Common myeloid progenitor, CD34-positive (primary cell): ENCODE measurements around the gene HES6.

ENCODE experiments used
- CTCF ChIA-PET: fragments of 350-600 bp; sonication (Branson Sonifier 250); formaldehyde crosslinking; loops from one replicate; lab custom pipeline; 2021; ENCODE audit warnings: antibody characterized with exemption; lab: Charles Lee
- POLR2A ChIA-PET: fragments of 350-600 bp; sonication (Branson Sonifier 250); formaldehyde crosslinking; loops from one replicate; lab custom pipeline; 2021; ENCODE audit warnings: antibody characterized with exemption; lab: Charles Lee
- DNase-seq, 3 donors: peaks; one replicate each; pipeline versions ENCODE4 v3.0.0 to v3.0.0-alpha.2; 2013
- H3K27ac ChIP-seq, 2 experiments: 1 replicate in 1 of 2; 2 replicates in 1 of 2; pipeline ENCODE4 v1.7.0; 2013; ENCODE audit warnings: inconsistent platforms in 2 of 2, low read length in 2 of 2, mild to moderate bottlenecking in 2 of 2, low read depth in 1 of 2, moderate library complexity in 1 of 2; ENCODE audit not compliant: severe bottlenecking in 2 of 2, insufficient read depth in 1 of 2, poor library complexity in 1 of 2
- H3K27me3 ChIP-seq, 5 experiments: replicated peaks in 2 of 5; 1 replicate in 3 of 5; 2 replicates in 2 of 5; pipeline versions ENCODE4 v1.6.1 to v1.7.0; 2013; ENCODE audit warnings: low read length in 4 of 5, mild to moderate bottlenecking in 2 of 5, moderate library complexity in 2 of 5, inconsistent platforms in 1 of 5; ENCODE audit not compliant: insufficient read depth in 5 of 5, control insufficient read depth in 4 of 5
- H3K36me3 ChIP-seq, 4 experiments: 1 replicate in 2 of 4; 2 replicates in 2 of 4; pipeline versions ENCODE4 v1.6.1 to v1.7.0; 2013; ENCODE audit warnings: low read length in 3 of 4, control low read depth in 1 of 4, mild to moderate bottlenecking in 1 of 4; ENCODE audit not compliant: control insufficient read depth in 4 of 4, insufficient read depth in 4 of 4
- H3K4me1 ChIP-seq, 4 experiments: 1 replicate in 3 of 4; 2 replicates in 1 of 4; pipeline versions ENCODE4 v1.6.1 to v1.7.1; 2013; ENCODE audit warnings: low read length in 3 of 4, mild to moderate bottlenecking in 3 of 4, control low read depth in 1 of 4, inconsistent platforms in 1 of 4, moderate library complexity in 1 of 4; ENCODE audit not compliant: control insufficient read depth in 4 of 4, insufficient read depth in 4 of 4; ENCODE audit errors: control extremely low read depth in 1 of 4
- H3K4me3 ChIP-seq, 7 experiments: 1 replicate in 4 of 7; 2 replicates in 3 of 7; pipeline versions ENCODE4 v1.5.1 to v1.7.0; 2013; ENCODE audit warnings: mild to moderate bottlenecking in 7 of 7, low read length in 6 of 7, moderate library complexity in 6 of 7, inconsistent platforms in 2 of 7, low read depth in 2 of 7, control low read depth in 1 of 7; ENCODE audit not compliant: insufficient read depth in 4 of 7, control insufficient read depth in 1 of 7; ENCODE audit errors: extremely low read depth in 1 of 7
- H3K9me3 ChIP-seq, 5 experiments: 1 replicate in 4 of 5; 2 replicates in 1 of 5; pipeline versions ENCODE4 v1.6.1 to v1.7.1; 2013; ENCODE audit warnings: low read length in 4 of 5, mild to moderate bottlenecking in 2 of 5, inconsistent platforms in 1 of 5, low read depth in 1 of 5, moderate library complexity in 1 of 5; ENCODE audit not compliant: control insufficient read depth in 4 of 5, insufficient read depth in 2 of 5; ENCODE audit errors: control extremely low read depth in 1 of 5
- WGBS: methylation state at CpG from one replicate; pipeline ENCODE4 v1.1.5; 2013; ENCODE audit not compliant: insufficient coverage; 5-methylcytosine and 5-hydroxymethylcytosine counted together

Gene HES6

DNA sequence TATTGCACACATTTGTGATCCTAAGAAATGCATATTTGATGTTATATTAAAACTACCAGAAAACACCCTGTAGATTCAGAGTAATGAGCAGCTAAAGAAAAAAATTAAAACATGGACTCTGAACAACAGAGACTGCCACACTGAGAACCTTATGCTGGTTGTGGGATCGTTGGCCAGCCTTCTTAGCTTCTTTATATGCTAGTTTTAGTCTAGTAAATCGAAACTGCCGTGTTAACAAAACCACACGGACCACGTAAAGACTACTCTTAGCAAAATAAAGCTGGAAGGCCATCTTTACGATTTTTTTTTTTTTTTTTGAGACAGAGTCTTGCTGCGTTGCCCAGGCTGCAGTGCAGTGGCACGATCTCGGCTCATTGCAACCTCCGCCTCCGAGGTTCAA is 25.8 kb upstream of the HES6 start:
- ChIA-PET CTCF (interaction anchor here (0.7 to 4.2 kb wide), 5 partner anchors 13 to 408 kb away, joined by 3 to 15 read pairs (median 5); no protein-coding TSS in a partner anchor), POLR2A (no interaction called here)
- no peak for DNase-seq
- H3K9me3 ChIP-seq, result no peaks in the 10 kb centered on the region
- H3K36me3 ChIP-seq, result peaks cover 7 to 64% (median 51%) of the 10 kb centered on the region in 4 experiments
- 100% methylated on average over 1 of the region's 11 CpGs for WGBS
- H3K4me3 ChIP-seq, result no peak overlapping the region
- no peak overlapping the region for H3K27ac ChIP-seq
- no peaks in the 10 kb centered on the region for H3K27me3 ChIP-seq
- H3K4me1 ChIP-seq, result peaks cover 0 to 7% (median 6%) of the 10 kb centered on the region in 4 experiments

DNA sequence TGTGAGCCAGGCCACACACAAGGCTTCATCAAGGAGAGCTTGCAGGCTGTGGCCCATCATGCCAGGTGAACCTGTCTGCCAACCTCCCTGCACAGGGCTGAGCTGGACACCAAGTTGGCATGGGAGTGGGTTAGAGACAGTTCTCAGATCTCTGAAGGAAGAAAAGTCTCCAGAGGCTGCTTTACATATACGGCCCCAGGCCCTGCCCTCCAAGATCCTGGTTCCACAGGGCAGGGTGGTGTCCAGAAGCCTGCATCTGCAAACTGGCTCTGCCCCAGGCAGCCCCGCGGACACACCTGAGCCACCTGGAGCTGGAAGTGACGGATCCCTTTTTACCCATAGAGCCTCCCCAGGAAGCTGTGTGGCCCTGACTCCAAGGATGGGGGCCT is 24.2 kb upstream of the HES6 start:
- no peak overlapping the region for H3K4me3 ChIP-seq
- ChIA-PET POLR2A (no interaction called here), CTCF (interaction anchor here (0.7 to 4.2 kb wide), 16 partner anchors 8 to 407 kb away, joined by 3 to 19 read pairs (median 5); partner anchors contain the start of gene ERFE)
- H3K27me3 ChIP-seq, result no peaks in the 10 kb centered on the region
- peaks cover 0 to 7% (median 6%) of the 10 kb centered on the region in 4 experiments for H3K4me1 ChIP-seq
- H3K9me3 ChIP-seq, result no peaks in the 10 kb centered on the region
- 97% methylated on average over 3 of the region's 4 CpGs for WGBS
- H3K36me3 ChIP-seq, result peaks cover 7 to 63% (median 50%) of the 10 kb centered on the region in 4 experiments
- H3K27ac ChIP-seq, result no peak overlapping the region
- no peak for DNase-seq

DNA sequence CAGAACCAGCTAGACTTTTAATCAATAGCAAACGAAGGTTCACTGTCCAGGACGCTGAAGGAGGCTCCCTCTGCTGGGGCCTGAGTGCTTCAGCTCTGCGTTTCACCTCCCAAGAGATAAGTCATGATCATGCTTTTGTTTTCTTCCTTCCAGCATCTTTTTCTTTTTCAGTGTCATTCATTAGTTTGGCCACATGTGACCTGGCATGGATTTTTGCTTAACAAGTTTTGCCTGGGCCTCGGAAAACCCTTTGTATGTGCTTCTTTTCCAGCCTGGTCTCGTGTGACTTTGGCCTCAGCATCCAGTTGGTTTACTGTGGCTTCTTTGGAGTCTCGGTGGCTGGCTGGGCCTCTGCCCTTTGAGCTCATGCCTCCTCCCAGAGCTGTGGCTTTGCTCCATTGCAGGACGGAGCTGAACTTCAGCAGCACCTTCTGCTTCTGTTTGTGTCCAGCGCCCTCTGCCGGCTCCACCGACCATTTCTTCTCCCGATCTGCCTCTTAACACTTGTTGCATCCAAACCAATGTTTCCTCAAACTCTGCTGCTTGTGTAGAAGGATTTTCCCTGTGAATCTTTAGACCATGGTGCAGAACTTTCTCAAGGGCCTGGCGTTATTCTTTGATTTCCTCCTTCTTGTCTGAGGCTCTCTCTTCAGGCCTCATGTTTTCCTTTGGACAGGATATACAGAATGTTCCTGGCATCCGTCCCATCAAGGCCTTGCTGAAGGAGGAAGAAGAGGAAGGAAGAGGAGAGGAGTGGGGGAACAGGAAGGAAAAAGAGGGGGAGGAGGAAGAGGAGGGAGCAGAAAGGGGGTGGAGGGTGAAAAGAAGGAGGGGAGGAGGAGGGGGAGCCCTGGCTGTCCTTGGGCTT is 23.6 kb upstream of the HES6 start:
- DNase-seq, result peak; percentile 83 to 90 (median 86)
- H3K36me3 ChIP-seq, result peaks cover 7 to 64% (median 52%) of the 10 kb centered on the region in 4 experiments
- CTCF ChIA-PET, result interaction anchor here (0.5 to 4.2 kb wide), 21 partner anchors 8 to 406 kb away, joined by 3 to 19 read pairs (median 5); partner anchors contain the start of genes ERFE and PER2
- H3K4me3 ChIP-seq, result no peak overlapping the region
- no peaks in the 10 kb centered on the region for H3K9me3 ChIP-seq
- 64% methylated on average over 8 of the region's 13 CpGs for WGBS
- no peaks in the 10 kb centered on the region for H3K27me3 ChIP-seq
- POLR2A ChIA-PET, result interaction anchor here (1.4 kb wide), 1 partner anchor 18 kb away, joined by 3 read pairs; no protein-coding TSS in a partner anchor
- peaks cover 0 to 7% (median 6%) of the 10 kb centered on the region in 4 experiments for H3K4me1 ChIP-seq
- H3K27ac ChIP-seq, result no peak overlapping the region

DNA sequence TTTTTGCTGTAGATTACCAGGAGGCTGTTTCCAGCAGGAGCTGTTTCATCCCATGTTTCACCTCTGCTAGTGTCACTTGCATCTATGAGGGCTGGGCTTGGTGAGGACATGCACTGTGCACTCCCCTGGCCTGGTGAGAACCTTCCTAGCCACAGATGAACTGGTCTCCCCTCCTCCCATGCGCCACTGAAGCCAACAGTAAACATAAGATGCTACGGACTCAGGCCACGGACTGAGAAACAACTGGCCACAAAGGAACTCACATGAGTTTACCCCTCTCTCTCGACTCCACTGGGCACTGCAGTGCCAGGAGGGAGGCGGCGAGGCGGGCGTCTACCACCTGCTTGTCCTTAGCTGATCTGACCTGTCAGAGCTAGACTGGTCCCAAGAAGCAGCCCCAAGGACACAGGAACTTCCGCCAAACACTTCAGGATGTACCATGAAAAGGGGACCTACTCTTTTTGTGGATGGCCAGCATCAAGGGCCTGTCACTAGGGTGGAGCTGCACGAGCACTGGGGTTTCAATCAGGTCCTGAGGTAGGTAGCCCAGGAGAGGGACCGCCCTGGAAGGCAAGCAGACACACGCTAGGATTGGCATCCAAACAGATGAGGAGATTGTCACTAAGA is 22.8 kb upstream of the HES6 start:
- no peak for DNase-seq
- CTCF ChIA-PET, result interaction anchor here (0.5 to 4.2 kb wide), 15 partner anchors 8 to 405 kb away, joined by 3 to 19 read pairs (median 5); partner anchors contain the start of genes ERFE and PER2
- Histone ChIP-seq H3K36me3 (peaks cover 14 to 64% (median 54%) of the 10 kb centered on the region in 4 experiments), H3K9me3 (no peaks in the 10 kb centered on the region), H3K27me3 (no peaks in the 10 kb centered on the region), H3K4me3 (no peak overlapping the region), H3K27ac (no peak overlapping the region), H3K4me1 (peaks cover 0 to 7% (median 6%) of the 10 kb centered on the region in 4 experiments)
- POLR2A ChIA-PET, result interaction anchor here (1.4 kb wide), 1 partner anchor 17 kb away, joined by 3 read pairs; no protein-coding TSS in a partner anchor
- 100% methylated on average over 11 of the region's 12 CpGs for WGBS

DNA sequence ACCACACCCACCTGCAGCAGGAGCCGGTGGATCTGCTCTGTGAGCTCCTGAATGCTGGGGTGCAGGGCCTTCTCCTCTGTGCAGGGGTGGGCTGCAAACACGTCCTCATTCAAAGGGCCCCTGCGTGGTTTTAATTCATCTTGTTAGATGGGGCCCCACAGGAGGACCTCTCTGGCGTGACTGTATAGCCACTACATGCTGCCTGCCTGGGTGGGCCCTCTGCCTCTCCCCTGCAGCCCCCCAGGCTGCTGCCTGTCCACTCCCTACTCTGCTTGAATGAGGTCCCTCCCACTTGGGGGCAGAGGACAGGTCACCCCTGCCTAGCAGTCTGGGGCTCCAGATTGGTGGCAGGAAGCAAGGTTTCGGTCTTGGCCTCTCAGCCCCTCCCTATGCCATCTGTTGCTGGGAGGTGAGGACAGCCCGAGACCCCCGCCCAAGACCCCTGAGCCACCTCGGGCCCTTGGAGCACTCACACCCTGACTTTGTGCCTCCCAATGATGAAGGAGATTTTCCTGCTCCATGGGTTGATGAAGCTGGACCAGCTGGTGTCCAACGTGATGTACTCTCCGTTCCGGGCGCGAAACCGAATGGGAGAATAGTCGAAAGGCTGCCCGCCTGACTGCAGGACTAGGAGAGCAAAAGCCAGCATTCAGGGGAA is 22.0 kb upstream of the HES6 start:
- Histone ChIP-seq H3K27me3 (no peaks in the 10 kb centered on the region), H3K4me3 (no peak overlapping the region)
- CTCF ChIA-PET, result interaction anchor here (1.3 to 4.2 kb wide), 4 partner anchors 9 to 404 kb away, joined by 4 to 15 read pairs (median 6); partner anchors contain the start of gene PER2

DNA sequence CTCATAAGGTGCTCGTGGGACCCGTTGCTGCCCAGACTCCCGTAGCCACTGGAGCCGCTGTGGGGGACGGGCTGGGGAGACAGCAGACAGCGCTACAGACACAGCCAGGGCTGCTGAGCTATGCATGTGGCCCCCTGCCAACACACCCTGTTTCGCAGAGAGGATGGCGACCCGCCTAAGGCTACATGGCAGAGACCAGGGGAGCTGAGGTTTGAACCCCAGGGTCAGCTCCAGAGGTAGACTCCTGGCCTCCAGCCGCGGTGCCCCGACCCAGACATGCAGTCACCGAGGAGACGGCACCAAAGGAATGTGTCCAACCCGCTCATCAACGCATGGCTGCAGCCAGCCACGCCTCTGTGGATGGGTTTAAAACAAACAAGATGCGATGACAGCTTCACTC is 21.0 kb upstream of the HES6 start:
- no peaks in the 10 kb centered on the region for H3K9me3 ChIP-seq
- peaks cover 14 to 68% (median 52%) of the 10 kb centered on the region in 4 experiments for H3K36me3 ChIP-seq
- H3K4me3 ChIP-seq, result no peak overlapping the region
- no peak for DNase-seq
- no peak overlapping the region for H3K27ac ChIP-seq
- POLR2A ChIA-PET, result interaction anchor here (0.5 kb wide), 1 partner anchor 82 kb away, joined by 3 read pairs; no protein-coding TSS in a partner anchor
- no peaks in the 10 kb centered on the region for H3K27me3 ChIP-seq
- WGBS, result 98% methylated on average over 18 of the region's 18 CpGs
- CTCF ChIA-PET, result interaction anchor here (1.4 to 1.8 kb wide), 3 partner anchors 19 to 100 kb away, joined by 4 to 5 read pairs (median 4); no protein-coding TSS in a partner anchor
- H3K4me1 ChIP-seq, result peaks cover 0 to 7% (median 6%) of the 10 kb centered on the region in 4 experiments

More for the DNA sequence above, 22.0 kb upstream of the HES6 start:
- Histone ChIP-seq H3K9me3 (no peaks in the 10 kb centered on the region), H3K36me3 (peaks cover 14 to 61% (median 48%) of the 10 kb centered on the region in 4 experiments), H3K27ac (no peak overlapping the region), H3K4me1 (peaks cover 0 to 7% (median 6%) of the 10 kb centered on the region in 4 experiments)
- 96% methylated on average over 16 of the region's 16 CpGs for WGBS
- POLR2A ChIA-PET, result interaction anchor here (0.6 to 1.4 kb wide), 2 partner anchors 17 to 172 kb away, joined by 3 to 7 read pairs; no protein-coding TSS in a partner anchor
- no peak for DNase-seq
